Endothelial cell of umbilical vein (primary cell): Measurements from ENCODE around the gene SLC12A3.

ENCODE experiments used
- EZH2 ChIP-seq: IDR thresholded peaks from 2 replicates; pipeline ENCODE4 v1.6.1; 2012; ENCODE audit warnings: borderline replicate concordance, low read depth, mild to moderate bottlenecking, moderate library complexity, low read length, inconsistent platforms; ENCODE audit not compliant: severe bottlenecking
- FOS ChIP-seq: IDR thresholded peaks from 2 replicates; pipeline ENCODE4 v1.6.1; 2011; ENCODE audit warnings: mild to moderate bottlenecking, low read length, moderate library complexity, borderline replicate concordance; ENCODE audit not compliant: insufficient read depth
- POLR2A ChIP-seq: IDR thresholded peaks from 2 replicates; pipeline ENCODE4 v1.6.1; 2012; ENCODE audit warnings: low read depth, mild to moderate bottlenecking, control low read depth, low read length
- POLR2AphosphoS5 ChIP-seq: IDR thresholded peaks from 2 replicates; pipeline ENCODE4 v1.6.1; 2012; ENCODE audit warnings: low read depth, mild to moderate bottlenecking, control low read depth, low read length, moderate library complexity; ENCODE audit not compliant: insufficient read depth
- TF ChIP-seq, protein P1 (sequence below), 2 donors: IDR thresholded peaks; 1 replicate in 1 of 2; 2 replicates in 1 of 2; pipeline ENCODE4 v1.5.1; 2011; ENCODE audit warnings: low read length in 2 of 2, mild to moderate bottlenecking in 2 of 2, moderate library complexity in 2 of 2, control low read depth in 1 of 2, inconsistent platforms in 1 of 2, low read depth in 1 of 2; ENCODE audit not compliant: insufficient read depth in 1 of 2; ENCODE audit errors: extremely low read depth in 1 of 2

DNA sequence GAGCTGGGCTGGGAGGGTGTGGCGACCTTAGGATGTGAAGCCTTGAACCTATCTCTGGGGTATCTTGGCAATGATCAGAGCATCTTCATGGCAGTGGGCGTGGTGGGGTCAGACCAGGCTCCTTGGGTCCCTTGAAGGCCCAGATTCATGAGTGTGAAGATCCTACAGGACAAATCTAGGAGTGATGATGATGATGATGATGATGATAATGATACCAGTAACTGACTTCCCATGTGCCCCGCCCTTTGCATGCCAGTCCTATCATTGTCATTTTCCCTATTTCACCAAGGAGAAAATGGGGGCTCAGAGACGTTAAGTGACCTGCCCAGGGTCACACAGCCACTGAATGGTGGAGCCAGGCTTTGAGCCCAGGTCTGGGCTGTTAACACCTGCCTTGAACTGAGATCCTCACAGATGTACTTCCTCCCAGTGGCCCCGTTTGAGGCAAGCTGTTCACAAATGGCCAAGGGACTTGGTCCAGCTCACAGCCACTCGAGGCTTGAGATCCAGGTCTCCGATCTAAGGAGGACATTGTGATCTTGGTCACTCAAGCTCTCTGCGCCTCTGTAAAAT, 13.4 kb downstream of the SLC12A3 start:
- TF ChIP-seq EZH2, result no peak
- TF ChIP-seq FOS, result no peak
- TF ChIP-seq, protein P1, sequence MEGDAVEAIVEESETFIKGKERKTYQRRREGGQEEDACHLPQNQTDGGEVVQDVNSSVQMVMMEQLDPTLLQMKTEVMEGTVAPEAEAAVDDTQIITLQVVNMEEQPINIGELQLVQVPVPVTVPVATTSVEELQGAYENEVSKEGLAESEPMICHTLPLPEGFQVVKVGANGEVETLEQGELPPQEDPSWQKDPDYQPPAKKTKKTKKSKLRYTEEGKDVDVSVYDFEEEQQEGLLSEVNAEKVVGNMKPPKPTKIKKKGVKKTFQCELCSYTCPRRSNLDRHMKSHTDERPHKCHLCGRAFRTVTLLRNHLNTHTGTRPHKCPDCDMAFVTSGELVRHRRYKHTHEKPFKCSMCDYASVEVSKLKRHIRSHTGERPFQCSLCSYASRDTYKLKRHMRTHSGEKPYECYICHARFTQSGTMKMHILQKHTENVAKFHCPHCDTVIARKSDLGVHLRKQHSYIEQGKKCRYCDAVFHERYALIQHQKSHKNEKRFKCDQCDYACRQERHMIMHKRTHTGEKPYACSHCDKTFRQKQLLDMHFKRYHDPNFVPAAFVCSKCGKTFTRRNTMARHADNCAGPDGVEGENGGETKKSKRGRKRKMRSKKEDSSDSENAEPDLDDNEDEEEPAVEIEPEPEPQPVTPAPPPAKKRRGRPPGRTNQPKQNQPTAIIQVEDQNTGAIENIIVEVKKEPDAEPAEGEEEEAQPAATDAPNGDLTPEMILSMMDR (IDR thresholded peaks at IDR 0.05; ENCODE audit: extremely low read depth in 1 of 2, insufficient read depth in 1 of 2, low read depth in 1 of 2, low read length in 2 of 2), result no peak
- TF ChIP-seq POLR2AphosphoS5, result no peak
- TF ChIP-seq POLR2A, result no peak
